GM18870 (cell line): ENCODE measurements around the gene RSPH1.

ENCODE experiments used
- ATAC-seq: cut with Tn5 transposase; IDR thresholded peaks from one replicate; pipeline ENCODE4 v1.9.1; 2021; ENCODE audit warnings: moderate library complexity; ENCODE audit not compliant: unreplicated experiment

The RSPH1 gene

GRCh38 chr21:42451941-42452340, 44.1 kb downstream of the RSPH1 start:
- ATAC-seq, result no peak

GRCh38 chr21:42448686-42449085, 47.3 kb downstream of the RSPH1 start:
- ATAC-seq, result no peak

GRCh38 chr21:42447732-42448131, 48.3 kb downstream of the RSPH1 start:
- ATAC-seq, result no peak

GRCh38 chr21:42447182-42447581, 48.8 kb downstream of the RSPH1 start:
- ATAC-seq, result no peak

GRCh38 chr21:42446531-42446930, 49.5 kb downstream of the RSPH1 start:
- no peak for ATAC-seq

- no peak for ATAC-seq
These were observed 50.7 kb downstream of the RSPH1 start for GRCh38 chr21:42445311-42445710.

GRCh38 chr21:42444745-42445059, 51.3 kb downstream of the RSPH1 start:
- no peak for ATAC-seq

GRCh38 chr21:42443876-42444744, 51.9 kb downstream of the RSPH1 start:
- no peak for ATAC-seq

GRCh38 chr21:42443181-42443785, 52.7 kb downstream of the RSPH1 start:
- no peak for ATAC-seq

GRCh38 chr21:42441963-42442362, 54.1 kb downstream of the RSPH1 start:
- no peak for ATAC-seq

- ATAC-seq, result no peak
These were observed 55.7 kb downstream of the RSPH1 start for GRCh38 chr21:42440187-42440792.

- no peak for ATAC-seq
These were observed 56.5 kb downstream of the RSPH1 start for GRCh38 chr21:42439284-42440186.

GRCh38 chr21:42438316-42439205, 57.5 kb downstream of the RSPH1 start:
- no peak for ATAC-seq

- ATAC-seq, result no peak
These were observed 58.2 kb downstream of the RSPH1 start for GRCh38 chr21:42437786-42438185.

- ATAC-seq, result no peak
These were observed 59.1 kb downstream of the RSPH1 start for GRCh38 chr21:42436914-42437313.

GRCh38 chr21:42435833-42436232, 60.2 kb downstream of the RSPH1 start:
- ATAC-seq, result no peak

- ATAC-seq, result no peak
These were observed 60.6 kb downstream of the RSPH1 start for GRCh38 chr21:42435401-42435800.

- no peak for ATAC-seq
These were observed 61.1 kb downstream of the RSPH1 start for GRCh38 chr21:42434884-42435283.

- no peak for ATAC-seq
These were observed 62.0 kb downstream of the RSPH1 start for GRCh38 chr21:42433946-42434551.

GRCh38 chr21:42432695-42433094, 63.3 kb downstream of the RSPH1 start:
- no peak for ATAC-seq
